Measurements from ENCODE around the gene LARP1B.
"Not testable (repeated sequence)": the region's sequence is repeated elsewhere in the genome, so short reads cannot be mapped to it uniquely, and the experiment has no call there.

LARP1B gene

DNA sequence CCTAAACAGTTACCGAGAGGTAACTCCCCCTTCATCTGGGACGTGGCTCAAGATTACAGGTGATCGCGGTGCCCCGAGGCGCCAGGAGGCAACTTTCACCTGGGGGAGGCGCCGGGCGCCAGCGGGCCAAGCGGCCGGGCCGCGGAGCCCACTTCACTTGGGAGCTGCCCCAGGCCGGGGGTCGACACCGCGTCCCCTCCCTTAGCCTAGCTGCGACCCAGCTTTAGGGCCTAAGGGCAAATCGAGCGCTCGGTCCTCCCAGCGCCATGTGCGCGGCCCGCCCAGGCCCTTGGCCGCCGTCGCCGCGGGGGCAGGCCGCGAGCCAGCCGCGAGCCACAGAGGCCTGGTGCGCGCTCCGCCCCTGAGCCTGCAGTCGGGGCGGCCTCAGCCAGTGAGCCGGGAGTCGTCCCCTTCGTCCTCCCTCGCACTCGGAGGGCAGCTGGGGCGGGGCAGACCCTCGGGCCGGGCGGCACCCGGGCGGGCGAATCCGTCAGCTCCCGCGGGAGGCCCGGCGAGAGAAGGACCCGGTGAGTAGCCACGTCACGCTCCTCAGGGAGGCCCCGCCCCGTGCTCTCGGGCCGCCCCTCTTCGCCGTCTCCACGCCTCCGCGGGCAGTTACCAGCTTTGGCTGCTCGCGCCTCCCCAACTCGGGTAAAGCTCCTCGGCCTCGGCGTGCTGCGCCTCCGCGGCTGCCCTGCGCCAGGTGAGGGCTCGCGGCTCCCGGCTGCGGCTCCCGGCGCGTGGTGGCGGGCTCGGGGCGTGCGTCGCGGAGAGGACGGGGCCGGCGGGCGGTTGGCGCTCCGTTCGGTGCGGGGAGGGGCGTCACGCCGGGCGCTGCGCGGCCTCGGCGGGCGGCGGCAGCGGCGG, at the start of gene LARP1B:
Gene LARP1B (plus strand): TSS at position 614 of the 867 bp plus-strand sequence. CDS start 13,640 bp downstream, outside the sequence.
- DNase-seq, result peak; percentile 94

DNA sequence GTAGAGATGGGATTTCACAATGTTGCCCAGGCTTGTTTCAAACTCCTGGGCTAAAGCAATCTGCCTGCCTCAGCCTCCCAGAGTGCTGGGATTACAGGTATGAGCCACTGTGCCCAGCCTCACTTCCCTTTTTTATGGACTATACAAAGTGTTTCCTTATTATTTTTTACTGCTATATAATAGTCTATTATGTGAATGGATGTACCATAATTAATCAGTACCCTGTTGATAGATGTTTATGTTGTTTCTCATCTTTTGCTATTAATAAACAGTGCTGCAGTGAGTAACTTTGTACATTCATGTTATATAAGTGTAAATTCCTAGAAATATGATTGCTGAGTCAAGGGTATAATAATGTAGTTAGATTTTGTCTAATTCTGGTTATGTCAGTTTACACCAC, 35.8 kb upstream of the LARP1B start:
- no peak for DNase-seq

DNA sequence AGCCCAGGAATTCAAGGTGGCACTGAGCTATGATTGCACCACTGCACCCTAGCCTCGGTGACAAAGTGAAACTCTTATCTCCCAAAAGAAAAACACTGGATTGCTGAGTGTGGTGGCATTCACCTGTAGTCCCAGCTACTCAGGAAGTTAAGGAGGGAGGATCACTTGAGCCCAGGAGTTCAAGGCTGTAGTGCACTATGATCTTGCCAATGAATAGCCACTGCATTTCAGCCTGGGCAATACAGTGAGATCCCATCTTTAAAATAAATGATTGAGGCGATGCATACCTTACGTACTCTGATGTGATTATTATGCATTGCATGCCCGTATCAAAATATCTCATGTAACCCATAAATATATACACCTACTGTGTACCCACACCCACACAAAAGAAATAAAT, 31.2 kb upstream of the LARP1B start:
- DNase-seq, result no peak

DNA sequence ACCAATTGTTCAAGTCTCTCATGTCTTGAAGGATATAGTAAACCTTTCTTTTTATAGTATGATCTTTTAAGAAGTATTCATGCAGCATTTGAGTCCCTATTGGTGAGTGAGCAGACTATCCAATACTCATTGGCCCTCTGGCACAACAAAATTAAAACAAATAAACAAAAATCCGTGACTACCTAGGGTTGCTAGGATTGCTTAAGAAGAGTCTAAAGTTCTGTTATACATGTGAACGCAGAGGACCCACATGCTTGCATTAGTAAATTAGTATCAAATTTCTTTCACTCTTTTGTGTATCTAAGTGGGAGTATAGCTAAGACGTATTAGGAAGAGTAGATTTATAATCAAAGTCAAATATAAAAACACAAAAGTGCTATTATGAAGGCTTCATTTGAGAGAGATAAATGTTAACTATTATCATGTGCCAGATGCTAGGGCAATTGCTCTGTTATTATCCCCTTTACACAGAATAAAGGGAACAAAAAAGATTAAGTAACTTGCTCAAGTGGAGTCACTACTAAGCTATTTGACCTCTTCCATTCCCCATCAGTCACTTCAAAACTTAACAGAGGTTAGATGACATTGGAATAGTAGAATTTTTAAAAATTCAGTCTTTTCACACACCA, 29.2 kb upstream of the LARP1B start:
- no peak for DNase-seq

DNA sequence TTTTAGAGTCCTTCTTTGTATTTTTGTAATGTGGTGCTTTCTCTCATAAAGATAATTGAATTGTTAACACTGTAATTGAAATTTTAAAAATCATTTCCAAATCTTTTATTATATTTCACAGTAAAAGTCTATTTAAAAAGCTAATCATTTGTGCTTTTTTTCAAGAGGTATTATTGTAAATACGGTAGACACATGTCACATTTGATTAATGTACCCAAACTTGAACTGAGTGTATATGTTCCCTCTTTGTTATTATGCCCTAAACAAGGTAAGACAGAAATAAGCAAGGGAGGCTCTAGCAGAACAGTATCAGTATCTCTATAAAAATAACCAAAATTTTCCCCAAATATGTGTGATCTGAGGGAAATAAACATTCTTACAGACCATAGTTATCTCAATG, 21.5 kb upstream of the LARP1B start:
- no peak for DNase-seq

DNA sequence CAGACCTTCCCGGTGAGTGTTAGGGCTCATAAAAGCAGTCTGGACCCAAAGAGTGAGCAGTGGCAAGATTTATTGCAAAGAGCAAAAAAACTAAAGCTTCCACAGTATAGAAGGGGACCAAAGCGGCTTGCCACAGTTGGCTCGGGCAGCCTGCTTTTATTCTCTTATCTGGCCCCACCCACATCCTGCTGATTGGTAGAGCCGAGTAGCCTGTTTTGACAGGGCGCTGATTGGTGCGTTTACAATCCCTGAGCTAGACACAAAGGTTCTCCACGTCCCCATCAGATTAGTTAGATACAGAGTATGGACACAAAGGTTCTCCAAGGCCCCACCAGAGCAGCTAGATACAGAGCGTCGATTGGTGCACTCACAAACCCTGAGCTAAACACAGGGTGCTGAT, 14.1 kb upstream of the LARP1B start:
- not testable (repeated sequence) for DNase-seq

DNA sequence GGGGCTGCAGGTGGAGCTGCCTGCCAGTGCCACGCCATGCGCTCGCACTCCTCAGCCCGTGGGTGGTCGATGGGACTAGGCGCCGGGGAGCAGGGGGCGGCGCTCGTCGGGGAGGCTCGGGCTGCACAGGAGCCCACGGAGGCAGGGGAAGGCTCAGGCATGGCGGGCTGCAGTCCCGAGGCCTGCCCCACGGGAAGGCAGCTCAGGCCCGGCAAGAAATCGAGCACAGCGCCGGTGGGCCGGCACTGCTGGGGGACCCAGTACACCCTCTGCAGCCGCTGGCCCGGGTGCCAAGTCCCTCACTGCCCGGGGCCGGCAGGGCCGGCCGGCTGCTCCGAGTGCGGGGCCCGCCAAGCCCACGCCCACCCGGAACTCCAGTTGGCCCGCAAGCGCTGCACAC, 13.6 kb upstream of the LARP1B start:
- not testable (repeated sequence) for DNase-seq

DNA sequence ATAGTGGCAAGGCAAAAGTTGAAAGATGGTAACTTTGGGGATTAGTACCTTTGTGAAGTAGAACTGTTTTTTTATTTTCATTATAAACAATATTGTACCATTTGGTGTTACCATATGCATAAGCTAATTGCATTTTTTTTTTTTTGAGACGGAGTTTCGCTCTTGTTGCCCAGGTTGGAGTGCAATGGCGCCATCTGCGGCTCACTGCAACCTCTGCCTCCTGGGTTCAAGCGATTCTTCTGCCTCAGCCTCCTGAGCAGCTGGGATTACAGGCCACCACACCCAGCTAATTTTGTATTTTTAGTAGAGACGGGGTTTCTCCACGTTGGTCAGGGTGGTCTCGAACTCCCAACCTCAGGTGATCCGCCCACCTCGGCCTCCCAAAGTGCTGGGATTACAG, 9.9 kb upstream of the LARP1B start:
- not testable (repeated sequence) for DNase-seq

DNA sequence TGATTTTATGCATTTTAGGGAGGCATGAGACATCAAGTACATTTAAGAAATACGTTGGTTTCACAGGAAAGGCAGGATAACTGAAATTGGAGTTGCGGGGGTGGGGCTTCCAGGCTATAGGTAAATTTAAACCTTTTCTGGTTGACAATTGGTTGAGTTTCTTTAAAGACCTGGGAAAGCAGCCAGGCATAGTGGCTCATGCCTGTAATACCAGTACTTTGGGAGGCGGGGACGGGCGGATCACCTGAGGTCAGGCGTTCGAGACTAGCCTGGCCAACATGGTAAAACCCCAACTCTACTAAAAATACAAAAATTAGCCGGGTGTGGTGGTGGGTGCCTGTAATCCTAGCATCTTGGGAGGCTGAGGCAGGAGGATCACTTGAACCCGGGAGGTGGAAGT, 6.2 kb upstream of the LARP1B start:
- DNase-seq, result not testable (repeated sequence)

DNA sequence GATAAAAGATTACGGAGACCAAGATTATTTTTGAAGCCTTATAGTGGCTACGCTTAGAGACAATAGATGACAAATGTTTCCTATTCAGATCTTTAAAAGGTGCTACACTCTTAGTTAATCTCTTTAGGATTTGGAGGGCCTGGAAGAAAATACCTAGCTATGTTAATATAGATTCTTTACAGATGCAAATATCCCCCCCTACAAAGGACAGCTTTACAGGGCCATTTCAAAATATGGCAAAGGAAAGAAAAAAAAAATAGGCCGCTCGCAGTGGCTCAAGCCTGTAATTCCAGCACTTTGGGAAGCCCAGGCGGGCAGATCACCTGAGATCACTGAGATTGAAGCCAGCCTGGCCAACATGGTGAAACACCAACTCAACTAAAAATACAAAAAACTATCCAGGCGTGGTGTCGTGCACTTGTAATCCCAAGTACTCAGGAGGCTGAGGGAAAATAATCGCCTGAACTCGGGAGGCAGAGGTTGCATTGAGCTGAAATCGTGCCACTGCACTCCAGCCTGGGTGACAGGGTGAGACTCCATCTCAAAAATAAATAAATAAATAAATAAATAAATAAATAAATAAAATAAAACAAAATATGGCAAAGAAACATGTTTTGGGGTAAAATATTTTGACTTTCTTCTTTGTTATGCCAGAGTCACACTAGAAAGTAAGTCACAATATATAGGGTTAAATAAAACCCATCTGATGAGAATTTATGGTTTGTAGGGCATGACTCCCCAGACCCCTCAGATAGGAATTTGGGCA, 5.5 kb upstream of the LARP1B start:
- not testable (repeated sequence) for DNase-seq

DNA sequence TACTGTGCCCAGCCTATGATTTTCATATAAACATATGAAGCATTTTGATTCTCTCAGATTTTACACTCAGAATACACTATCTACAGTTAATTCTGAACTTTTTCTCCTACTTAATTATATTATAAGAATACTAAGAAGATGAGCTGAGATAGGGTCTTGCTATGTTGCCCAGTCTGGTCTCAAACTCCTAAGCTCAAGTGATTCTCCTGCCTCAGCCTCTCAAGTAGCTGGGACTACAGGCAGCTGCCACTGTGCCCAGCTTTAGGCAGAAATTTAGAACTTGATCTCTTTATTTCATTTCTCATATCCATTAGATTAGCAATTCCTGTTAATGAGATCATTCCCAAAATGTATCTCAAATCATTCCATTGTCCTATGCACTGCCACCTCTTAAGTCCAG, 4.7 kb upstream of the LARP1B start:
- DNase-seq, result no peak

DNA sequence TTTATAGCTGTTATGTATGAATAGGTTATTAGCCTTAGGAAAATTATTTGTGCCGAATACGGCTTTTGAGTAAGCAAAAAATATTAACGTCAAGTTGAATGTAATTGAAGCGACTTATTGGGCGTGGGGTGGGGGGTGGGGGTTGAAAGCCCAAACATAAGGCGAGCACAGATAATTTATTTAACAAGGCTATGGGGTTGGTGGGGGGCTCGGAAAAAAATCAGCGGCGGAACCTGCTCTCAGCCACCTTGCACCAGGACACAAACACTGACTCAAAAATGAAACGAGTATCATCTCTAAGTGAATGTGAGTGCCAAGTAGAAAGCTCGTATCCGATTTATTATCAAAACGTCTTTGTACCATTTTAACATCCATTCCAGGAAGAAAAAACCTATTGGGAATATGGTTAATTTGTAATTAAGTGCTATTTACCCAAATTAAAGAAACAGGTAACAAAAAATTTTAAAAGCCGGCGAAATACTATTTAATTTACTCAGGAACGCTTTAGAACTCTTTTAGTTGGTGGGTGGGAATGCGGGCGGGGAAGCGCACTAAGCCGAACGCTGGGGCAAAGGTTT, 902 bp upstream of the LARP1B start:
- DNase-seq, result no peak

DNA sequence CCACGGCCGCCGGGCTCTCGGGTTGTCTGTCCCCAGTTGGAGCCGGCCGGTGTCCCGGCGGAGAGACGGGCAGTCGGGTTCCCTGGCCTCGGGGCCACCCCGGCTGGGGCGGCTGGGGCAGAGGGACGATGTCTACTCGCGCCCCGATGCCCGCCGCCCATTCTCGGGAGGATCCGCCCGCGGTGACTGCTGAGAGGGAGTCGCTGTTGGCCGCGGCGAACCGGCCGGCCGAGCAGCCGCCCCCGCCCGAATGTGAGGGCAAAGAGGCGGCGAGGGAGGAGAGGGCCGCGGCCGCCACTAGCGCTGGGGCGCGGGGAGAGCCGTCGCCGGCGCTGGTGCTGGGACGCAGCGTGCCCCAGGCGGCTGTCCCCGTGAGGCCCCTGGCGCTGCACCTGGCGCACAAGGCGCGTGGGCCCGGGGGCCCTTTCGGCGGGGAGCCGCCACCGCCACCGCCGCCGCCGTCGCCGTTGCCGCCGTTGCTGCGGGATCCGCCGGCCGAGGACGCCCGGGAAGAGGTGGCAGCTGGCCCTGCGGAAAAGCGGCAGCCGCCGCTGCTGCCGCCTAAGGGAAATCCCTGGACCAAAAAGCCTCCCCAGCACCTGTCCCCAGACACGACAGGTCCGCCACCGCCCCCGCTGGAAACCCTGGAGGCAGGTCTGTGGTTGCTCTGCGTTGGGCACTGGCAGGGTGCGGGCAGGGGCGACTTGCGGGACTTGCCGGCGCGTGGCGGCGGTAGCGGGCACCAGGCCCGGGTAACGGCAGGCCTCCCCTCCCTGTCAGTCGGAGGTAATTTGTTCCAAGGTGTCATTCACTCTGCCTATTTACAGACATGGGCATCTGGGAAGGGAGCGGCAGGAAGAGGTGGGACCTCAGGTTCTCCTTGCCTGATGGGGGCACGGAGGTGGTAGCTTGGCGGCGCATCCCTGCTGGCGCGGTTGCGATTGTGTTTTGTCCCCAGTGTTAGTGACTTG, 739 bp downstream of the LARP1B start:
- peak; percentile 87 for DNase-seq

DNA sequence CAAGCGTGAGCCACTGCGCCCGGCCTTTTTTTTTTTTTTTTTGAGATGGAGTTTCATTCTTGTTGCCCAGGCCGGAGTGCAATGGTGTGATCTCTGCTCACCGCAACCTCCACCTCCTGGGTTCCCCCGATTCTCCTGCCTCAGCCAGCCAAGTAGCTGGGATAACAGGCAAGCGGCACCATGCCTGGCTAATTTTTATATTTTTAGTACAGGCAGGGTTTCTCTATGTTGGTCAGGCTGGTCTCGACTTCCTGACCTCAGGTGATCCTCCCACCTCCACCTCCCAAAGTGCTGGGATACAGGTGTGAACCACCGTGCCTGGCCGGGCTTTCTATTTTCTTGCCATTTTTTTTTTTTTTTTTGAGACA, 5.3 kb downstream of the LARP1B start:
- not testable (repeated sequence) for DNase-seq

DNA sequence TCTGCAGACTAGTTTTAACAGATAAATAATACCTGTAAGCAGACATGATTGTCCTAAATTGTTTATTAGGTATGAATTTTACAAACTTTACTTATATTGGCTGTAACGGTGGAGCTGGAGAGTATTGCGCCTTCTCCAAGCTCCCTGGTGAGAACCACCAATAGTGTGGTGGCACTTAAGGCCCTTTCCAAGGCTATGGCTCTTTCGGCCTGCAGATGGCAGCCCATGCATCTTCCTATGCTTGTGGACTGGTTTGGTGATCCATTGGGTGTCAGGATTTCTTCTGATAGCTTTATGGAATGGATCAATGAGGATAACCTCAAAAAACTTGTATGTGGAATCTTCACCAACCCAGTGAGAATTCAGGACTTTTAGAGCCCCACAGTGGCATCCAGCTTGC, 7.8 kb downstream of the LARP1B start:
- DNase-seq, result no peak

DNA sequence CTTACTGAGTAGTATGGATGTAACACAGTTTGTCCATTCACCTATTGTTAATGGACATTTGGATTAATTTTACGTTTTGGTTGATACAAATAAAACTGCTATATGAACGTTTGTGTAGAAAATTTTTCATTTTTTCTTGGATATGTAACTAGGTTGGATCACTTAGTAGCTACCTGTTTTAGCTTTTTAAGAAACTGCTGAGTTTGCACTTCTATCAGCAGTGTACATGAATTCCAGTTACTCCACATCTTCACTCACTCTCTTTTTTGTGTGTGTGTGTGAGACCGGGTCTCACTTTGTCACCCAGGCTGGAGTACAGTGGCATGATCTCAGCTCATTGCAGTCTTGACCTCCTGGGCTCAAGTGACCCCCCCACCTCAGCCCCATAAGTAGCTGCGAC, 15.4 kb downstream of the LARP1B start:
- DNase-seq, result no peak

DNA sequence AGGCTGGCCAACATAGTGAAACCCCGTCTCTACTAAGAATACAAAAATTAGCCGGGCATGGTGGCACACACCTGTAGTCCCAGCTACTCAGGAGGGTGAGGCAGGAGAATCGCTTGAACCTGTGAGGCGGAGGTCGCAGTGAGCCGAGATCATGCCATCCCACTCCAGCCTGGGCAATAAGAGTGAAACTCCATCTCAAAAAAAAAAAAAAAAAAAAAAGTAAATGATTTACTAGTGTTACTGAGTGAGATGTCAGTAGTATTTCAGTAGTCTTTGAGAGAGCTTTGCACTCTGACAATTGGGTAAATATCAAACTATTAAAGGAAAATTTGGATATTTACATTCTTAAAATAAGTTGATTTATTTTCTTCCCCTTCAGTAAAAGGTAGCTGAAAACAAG, 34.2 kb downstream of the LARP1B start:
- not testable (repeated sequence) for DNase-seq

DNA sequence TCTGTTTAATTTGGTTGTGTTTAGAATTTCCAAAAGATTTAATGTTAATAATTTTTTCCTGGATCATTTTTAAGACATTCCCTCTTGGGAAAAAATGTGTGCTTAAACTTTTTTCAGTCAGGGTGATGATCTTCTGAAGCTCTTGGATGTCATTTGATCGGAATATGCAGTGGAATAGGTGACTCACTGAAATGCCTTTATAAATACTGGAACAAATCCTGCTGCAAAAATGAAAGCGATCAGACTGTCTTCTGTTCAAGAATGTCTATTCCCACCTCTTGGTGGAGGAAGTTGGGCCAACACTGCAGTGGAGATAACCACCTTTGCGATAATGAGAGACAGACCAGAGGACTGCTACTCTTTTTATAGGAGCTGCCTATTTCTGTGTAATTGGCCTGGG, 46.7 kb downstream of the LARP1B start:
- no peak for DNase-seq

DNA sequence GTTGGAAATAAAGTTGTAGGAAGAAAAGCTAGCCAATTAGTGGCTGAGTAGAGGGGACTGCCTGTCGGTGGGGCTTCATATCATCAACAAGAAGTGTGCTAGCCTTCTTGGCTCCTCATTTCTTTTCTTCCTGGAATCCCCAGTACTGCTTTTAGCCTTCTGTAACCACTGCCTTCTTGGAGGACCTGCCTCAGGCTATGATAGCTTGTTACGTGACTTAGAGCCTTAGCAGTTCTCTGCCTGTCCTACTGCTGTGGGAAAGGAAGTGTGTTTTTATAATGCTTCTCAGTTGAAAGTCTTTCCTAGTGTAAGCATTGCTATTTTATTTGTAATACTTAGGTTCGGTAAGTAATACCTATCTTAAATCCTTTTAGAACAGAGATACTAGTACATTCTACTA, 61.9 kb downstream of the LARP1B start:
- DNase-seq, result no peak

DNA sequence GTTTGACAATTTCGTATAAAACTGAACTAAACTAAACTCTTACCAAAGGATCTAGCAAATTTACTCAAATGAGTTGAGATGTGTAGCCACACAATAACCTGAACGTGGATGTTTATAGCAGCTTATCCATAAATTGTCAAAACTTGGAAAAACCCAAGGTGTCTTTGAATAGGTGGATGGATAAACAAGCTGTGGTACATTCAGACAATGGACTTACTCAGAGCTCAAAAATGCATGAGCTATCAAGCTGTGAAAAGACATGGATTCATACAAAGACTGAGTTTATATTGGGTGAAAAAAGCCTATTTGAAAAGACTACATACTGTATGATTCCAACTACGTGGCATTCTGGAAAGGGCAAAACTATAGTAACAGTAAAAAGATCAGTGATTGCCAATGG, 69.5 kb downstream of the LARP1B start:
- DNase-seq, result no peak

DNA sequence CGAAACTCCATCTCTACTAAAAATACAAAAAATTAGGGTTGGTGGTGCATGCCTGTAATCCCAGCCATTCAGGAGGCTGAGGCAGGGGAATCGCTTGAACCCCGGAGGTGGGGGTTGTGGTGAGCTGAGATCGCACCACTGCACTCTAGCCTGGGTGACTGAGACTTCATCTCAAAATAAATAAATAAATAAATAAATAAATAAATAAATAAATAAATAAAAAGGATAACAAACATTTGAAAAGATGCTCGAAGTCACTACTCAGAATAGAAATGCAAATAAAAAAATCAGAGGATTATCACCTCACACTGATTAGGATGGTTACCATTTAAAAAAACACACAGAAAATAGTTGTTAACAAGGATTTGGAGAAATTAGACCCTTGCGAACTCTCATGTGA, 73.8 kb downstream of the LARP1B start:
- DNase-seq, result no peak

DNA sequence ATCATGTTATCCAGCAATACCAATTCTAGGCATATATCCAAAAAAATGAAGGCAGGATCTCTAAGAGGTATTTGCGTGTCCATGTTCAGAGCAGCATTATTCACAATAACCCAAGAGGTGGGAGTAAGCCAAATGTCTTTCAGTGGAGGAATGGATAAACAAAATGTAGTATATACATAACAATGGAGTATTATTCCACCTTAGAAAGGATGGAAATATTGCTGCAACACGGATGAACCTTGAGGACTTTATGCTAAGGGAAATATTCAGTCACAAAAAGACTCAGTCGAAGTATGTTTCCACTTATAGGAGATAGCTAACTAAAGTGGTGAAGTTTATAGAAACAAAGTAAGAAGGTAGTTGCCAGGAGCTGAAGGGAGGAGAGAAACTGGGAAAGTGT, 74.3 kb downstream of the LARP1B start:
- no peak for DNase-seq
